Ovary (tissue), 9 donors: ENCODE data around the gene LMNB1. TPM values are rescaled to one million over a fixed set of nuclear protein-coding genes. Genes with fewer than 3 reads are reported as not detected.
"Not testable (repeated sequence)": the region's sequence is repeated elsewhere in the genome, so short reads cannot be mapped to it uniquely, and the experiment has no call there.

Source experiments
- DNase-seq, 5 donors: peaks; one replicate each; pipeline ENCODE4 v3.0.0-alpha.2; 2019 to 2020
- H3K27ac ChIP-seq, 2 donors: fragments of 200-600 bp; one replicate each; pipeline versions ENCODE4 v1.5.1 to v1.8.0; 2019 to 2022
- H3K27me3 ChIP-seq: fragments of 200-600 bp; one replicate; pipeline ENCODE4 v1.8.0; 2022
- H3K36me3 ChIP-seq: fragments of 200-600 bp; sonication (generic); one replicate; pipeline ENCODE4 v1.5.1; 2019
- H3K4me1 ChIP-seq: one replicate; pipeline ENCODE4 v1.8.1; 2013; ENCODE audit warnings: mild to moderate bottlenecking, moderate library complexity; ENCODE audit not compliant: insufficient read depth
- H3K4me3 ChIP-seq: fragments of 200-600 bp; sonication (generic); one replicate; pipeline ENCODE4 v1.5.1; 2017
- H3K9me3 ChIP-seq, 2 donors: fragments of 200-600 bp in 1 of 2; sonication (generic) in 1 of 2; one replicate each; pipeline versions ENCODE4 v1.5.1 to v1.8.1; 2013 to 2019; ENCODE audit warnings: mild to moderate bottlenecking in 1 of 2, moderate library complexity in 1 of 2
- EP300 ChIP-seq: sonication (generic); formaldehyde crosslinking; IDR thresholded peaks from one replicate; pipeline ENCODE4 v1.6.1; 2017; ENCODE audit warnings: antibody characterized with exemption
- POLR2A ChIP-seq: fragments of 450-650 bp; IDR thresholded peaks from one replicate; pipeline ENCODE4 v1.6.1; 2017; ENCODE audit warnings: antibody characterized with exemption, mild to moderate bottlenecking, moderate library complexity
- WGBS, 3 donors: extraction: QIAGEN DNeasy Blood & Tissue Kit in 1 of 3; methylation state at CpG; one replicate each; pipeline versions ENCODE4 v1.1.5 to v1.1.7; 2013 to 2017; 5-methylcytosine and 5-hydroxymethylcytosine counted together
- intact Hi-C, 4 donors: fragments of 100-400 bp; cut with DNase I; formaldehyde crosslinking; loops; one replicate each; pipeline versions ENCODE4 v1.11.0 to v1.15.1; 2022 to 2023
- polyA plus RNA-seq, 2 donors: library from polyadenylated mRNA; stranded (reverse); fragments of 200-250 nt in 1 of 2; fragments of 350-450 nt in 1 of 2; fragmentation: Illumina TruSeq in 1 of 2; extraction: RNeasy Lipid Tissue Mini Kit (QIAGEN cat#74804) in 1 of 2; gene quantifications; one replicate each; pipeline ENCODE4 v1.2.3, GENCODE V29; 2013 to 2014
- total RNA-seq, 7 donors: library from RNA; depleted of rRNA in 2 of 7; stranded (reverse); fragments of >200 nt in 2 of 7; fragmentation: NEBNext Ultra II Directional in 3 of 7; extraction: Animal tissue kit (Norgen Biotek cat#: 25700) in 3 of 7; gene quantifications; one replicate each; pipeline versions ENCODE4 v1.1.0 to v1.2.4, GENCODE V29; 2016 to 2023
- TF ChIP-seq, protein P1 (sequence below), 3 donors: fragments of 450-650 bp in 2 of 3; fragments of 200-600 bp in 1 of 3; IDR thresholded peaks; one replicate each; pipeline versions ENCODE4 v1.5.1 to v1.8.0; 2016 to 2022; ENCODE audit warnings: antibody characterized with exemption in 3 of 3, mild to moderate bottlenecking in 1 of 3
- donor health status: DM: no; HTN: no; CAD: no; lungs with moderate emphysema.
- donor health status: DM: no; HTN: no; CAD: no.
- donor health status: Bipolar disorder and iron deficiency.
- donor health status: DM: yes; HTN: yes; CAD: no.
- donor health status: DM: no; HTN: no; CAD: no.
- donor health status: DM: yes; HTN: yes; CAD: no.

LMNB1 gene
- total and polyA plus RNA-seq, 9 donors: 3.0 to 10.0 (median 8.3) TPM

DNA sequence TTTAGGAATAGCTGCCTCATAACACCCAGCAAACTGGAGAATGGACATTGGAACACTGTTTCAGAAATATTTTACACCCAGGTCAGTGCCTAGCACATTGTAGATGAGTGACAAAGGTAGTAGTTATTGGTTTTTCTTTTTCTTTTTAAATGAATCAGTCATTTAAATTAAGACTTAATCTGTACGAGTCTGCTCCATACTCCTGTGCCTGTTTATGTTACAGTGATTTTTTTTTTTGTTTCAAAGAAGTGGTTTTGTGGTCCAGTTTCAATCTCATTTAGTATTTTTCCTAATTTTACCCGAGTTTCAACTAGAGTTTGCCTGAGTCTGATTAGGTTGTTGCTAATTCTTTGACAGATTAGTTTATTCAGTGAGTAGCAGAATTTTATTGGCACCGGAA is 16.2 kb downstream of the LMNB1 start:
- intact Hi-C loops: no loop called here
- peaks cover 2% of the 10 kb centered on the region for H3K4me1 ChIP-seq
- no peaks in the 10 kb centered on the region for H3K9me3 ChIP-seq
- H3K27ac ChIP-seq: no peak overlapping the region
- no peak overlapping the region for H3K4me3 ChIP-seq
- H3K27me3 ChIP-seq: no peaks in the 10 kb centered on the region
- TF ChIP-seq POLR2A: no peak
- no peak for TF ChIP-seq EP300
- TF ChIP-seq, protein P1, sequence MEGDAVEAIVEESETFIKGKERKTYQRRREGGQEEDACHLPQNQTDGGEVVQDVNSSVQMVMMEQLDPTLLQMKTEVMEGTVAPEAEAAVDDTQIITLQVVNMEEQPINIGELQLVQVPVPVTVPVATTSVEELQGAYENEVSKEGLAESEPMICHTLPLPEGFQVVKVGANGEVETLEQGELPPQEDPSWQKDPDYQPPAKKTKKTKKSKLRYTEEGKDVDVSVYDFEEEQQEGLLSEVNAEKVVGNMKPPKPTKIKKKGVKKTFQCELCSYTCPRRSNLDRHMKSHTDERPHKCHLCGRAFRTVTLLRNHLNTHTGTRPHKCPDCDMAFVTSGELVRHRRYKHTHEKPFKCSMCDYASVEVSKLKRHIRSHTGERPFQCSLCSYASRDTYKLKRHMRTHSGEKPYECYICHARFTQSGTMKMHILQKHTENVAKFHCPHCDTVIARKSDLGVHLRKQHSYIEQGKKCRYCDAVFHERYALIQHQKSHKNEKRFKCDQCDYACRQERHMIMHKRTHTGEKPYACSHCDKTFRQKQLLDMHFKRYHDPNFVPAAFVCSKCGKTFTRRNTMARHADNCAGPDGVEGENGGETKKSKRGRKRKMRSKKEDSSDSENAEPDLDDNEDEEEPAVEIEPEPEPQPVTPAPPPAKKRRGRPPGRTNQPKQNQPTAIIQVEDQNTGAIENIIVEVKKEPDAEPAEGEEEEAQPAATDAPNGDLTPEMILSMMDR (IDR thresholded peaks at IDR 0.05): no peak
- H3K36me3 ChIP-seq: no peaks in the 10 kb centered on the region
- no peak for DNase-seq
- WGBS, 3 donors: 66 to 73% (median 67%) methylated on average over 3 of the region's 3 CpGs

DNA sequence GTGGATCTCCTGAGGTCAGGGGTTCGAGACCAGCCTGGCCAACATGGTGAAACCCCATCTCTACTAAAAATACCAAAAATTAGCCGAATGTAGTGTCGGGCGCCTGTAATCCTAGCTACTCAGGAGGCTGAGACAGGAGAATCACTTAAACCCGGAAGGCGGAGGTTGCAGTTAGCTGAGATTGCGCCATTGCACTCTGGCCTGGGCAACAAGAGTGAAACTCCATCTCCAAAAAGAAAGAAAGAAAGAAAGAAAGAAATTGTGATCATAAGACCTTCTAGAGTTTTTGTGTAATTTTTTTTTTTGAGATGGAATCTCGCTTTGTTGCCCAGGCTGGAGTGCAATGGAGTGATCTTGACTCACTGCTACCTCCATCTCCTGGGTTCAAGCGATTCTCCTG is 16.7 kb downstream of the LMNB1 start:
- H3K27me3 ChIP-seq, H3K27ac ChIP-seq, H3K9me3 ChIP-seq, intact Hi-C loops, H3K36me3 ChIP-seq, H3K4me3 ChIP-seq, DNase-seq, H3K4me1 ChIP-seq: not testable (repeated sequence)
- WGBS, 3 donors: 93 to 97% (median 96%) methylated on average over 9 of the region's 9 CpGs

DNA sequence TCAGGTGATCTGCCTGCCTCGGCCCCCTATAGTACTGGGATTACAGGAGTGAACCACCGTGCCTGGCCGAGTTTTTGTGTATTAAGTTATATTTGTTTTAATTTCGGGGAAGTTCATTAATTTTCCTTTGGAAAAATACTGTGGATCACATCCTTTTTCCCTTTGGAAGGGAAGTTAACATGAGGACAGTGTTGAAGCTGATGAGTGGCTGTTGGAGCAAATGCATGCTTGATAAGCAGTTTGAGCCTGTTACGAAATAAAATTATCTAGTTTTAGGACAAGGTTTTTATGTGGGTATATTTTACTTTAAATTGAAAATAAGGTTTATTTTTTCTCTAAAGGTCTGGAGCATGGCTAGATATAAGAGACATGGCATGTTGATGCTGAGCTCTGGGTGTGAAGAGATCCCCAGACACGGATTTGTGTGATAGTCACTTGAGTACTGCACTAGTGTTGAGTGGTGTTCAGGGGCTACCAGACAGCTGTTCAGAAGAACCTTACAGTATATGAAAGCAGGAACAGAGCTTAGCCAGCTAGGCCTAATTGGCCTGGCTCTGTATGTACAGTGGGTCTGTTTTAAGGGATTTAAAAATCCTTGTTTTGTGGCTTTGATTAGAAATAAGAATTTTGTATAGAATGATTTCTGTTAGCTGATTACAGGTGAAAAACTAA is 17.4 kb downstream of the LMNB1 start:
- WGBS, 3 donors: 64 to 73% (median 72%) methylated on average over 6 of the region's 6 CpGs
- H3K4me3 ChIP-seq: no peak overlapping the region
- no peaks in the 10 kb centered on the region for H3K36me3 ChIP-seq
- TF ChIP-seq EP300 (no peak), POLR2A (no peak)
- TF ChIP-seq, protein P1 (IDR thresholded peaks at IDR 0.05): no peak
- no peak overlapping the region for H3K27ac ChIP-seq
- DNase-seq: no peak
- intact Hi-C loops: no loop called here
- no peaks in the 10 kb centered on the region for H3K27me3 ChIP-seq
- H3K9me3 ChIP-seq: no peaks in the 10 kb centered on the region
- peaks cover 1% of the 10 kb centered on the region for H3K4me1 ChIP-seq

DNA sequence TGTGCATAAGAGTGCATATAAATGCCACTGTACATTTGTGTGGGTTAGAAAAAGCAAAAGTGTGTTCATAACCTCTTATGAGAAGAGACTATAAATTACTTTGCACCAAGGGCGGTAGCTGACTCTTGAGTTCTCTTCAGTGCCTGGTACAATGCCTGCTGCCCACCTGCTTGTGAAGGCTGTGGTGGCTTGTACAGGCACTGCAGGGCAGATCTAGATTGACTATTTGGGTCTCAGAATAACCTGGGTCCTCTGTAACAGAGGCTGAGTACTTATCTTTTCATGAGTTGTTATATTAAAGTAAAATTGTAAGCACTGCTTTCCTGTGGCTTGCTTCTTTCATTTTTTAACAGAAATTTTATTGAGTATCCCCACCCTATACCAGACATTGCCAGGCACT is 22.8 kb downstream of the LMNB1 start:
- no peak overlapping the region for H3K27ac ChIP-seq
- H3K27me3 ChIP-seq: no peaks in the 10 kb centered on the region
- H3K4me3 ChIP-seq: no peak overlapping the region
- no peaks in the 10 kb centered on the region for H3K36me3 ChIP-seq
- H3K9me3 ChIP-seq: no peaks in the 10 kb centered on the region
- no peaks in the 10 kb centered on the region for H3K4me1 ChIP-seq
- no peak for DNase-seq
- TF ChIP-seq POLR2A (no peak), EP300 (no peak)
- TF ChIP-seq, protein P1 (IDR thresholded peaks at IDR 0.05): no peak
- intact Hi-C loops: loop anchor here in 2 of 4 donors (10.0 kb wide), 1 partner anchor 125 kb away; no protein-coding TSS in a partner anchor
- WGBS, 3 donors: 83 to 88% (median 84%) methylated on average over 1 of the region's 1 CpG

DNA sequence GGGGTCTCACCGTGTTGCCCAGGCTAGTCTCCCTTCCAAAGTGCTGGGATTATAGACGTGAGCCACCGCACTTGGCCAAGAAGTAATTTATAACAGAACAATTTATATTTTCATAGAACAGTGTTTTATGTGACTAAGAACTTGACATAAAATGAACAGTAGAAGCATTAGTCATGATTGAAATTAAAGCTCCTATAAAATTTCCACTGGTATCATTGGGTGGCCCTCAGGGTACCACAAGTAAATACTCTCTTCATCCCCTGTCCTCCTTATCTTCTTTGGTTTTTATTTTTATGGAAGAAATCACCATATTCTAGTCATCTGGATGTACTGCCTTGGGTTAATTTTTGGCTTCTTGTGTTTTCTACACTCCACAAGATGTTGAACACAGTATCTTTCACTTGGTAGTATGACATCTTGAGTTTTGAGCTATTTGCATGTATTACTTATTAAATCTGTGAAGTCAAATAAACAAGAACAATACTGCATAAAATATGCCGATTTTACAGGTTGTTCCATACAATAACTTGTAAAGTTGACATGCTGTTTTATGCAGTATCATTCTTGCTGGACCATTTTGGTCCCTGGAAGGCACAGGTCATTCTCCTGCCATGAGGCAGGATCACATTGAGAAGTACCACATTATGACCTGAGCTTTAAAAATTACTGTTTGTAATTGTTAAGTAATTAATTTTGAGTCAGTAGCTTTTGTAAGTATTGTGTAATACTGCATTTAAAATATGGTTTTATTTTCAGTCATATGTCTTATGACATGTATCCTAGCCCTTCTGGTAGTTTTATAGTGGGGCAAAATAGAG is 24.4 kb downstream of the LMNB1 start:
- Histone ChIP-seq H3K36me3 (no peaks in the 10 kb centered on the region), H3K9me3 (no peaks in the 10 kb centered on the region), H3K4me1 (no peaks in the 10 kb centered on the region), H3K27me3 (no peaks in the 10 kb centered on the region), H3K27ac (no peak overlapping the region), H3K4me3 (no peak overlapping the region)
- WGBS, 3 donors: 82 to 87% (median 86%) methylated on average over 4 of the region's 4 CpGs
- DNase-seq: no peak
- TF ChIP-seq, protein P1 (IDR thresholded peaks at IDR 0.05): no peak
- no peak for TF ChIP-seq POLR2A
- TF ChIP-seq EP300: no peak
- intact Hi-C loops: loop anchor here in 2 of 4 donors (10.0 kb wide), 1 partner anchor 127 kb away; no protein-coding TSS in a partner anchor
